Glutamatergic neuron (in vitro differentiated cells): ENCODE results near the gene AMHR2. TPM values are rescaled to one million over a fixed set of nuclear protein-coding genes. Genes with fewer than 3 reads are reported as not detected.
"Not testable (repeated sequence)": the region's sequence is repeated elsewhere in the genome, so short reads cannot be mapped to it uniquely, and the experiment has no call there.

Source experiments
- DNase-seq: peaks from one replicate; pipeline ENCODE4 v3.0.0; 2022
- H3K27ac Mint-ChIP-seq: one replicate; pipeline ENCODE4 v1.8.0; 2020; ENCODE audit warnings: mild to moderate bottlenecking, mixed read lengths, inconsistent platforms; ENCODE audit not compliant: unreplicated experiment
- H3K27me3 Mint-ChIP-seq: one replicate; pipeline ENCODE4 v1.8.0; 2020; ENCODE audit warnings: mild to moderate bottlenecking, moderate library complexity, mixed read lengths, inconsistent platforms; ENCODE audit not compliant: unreplicated experiment
- H3K36me3 Mint-ChIP-seq: one replicate; pipeline ENCODE4 v1.8.0; 2020; ENCODE audit warnings: mild to moderate bottlenecking, mixed read lengths, inconsistent platforms; ENCODE audit not compliant: unreplicated experiment
- H3K4me1 Mint-ChIP-seq: one replicate; pipeline ENCODE4 v1.8.0; 2020; ENCODE audit warnings: mild to moderate bottlenecking, low read depth, mixed read lengths, inconsistent platforms; ENCODE audit not compliant: unreplicated experiment
- H3K4me3 Mint-ChIP-seq: one replicate; pipeline ENCODE4 v1.8.0; 2020; ENCODE audit warnings: mild to moderate bottlenecking, mixed read lengths, inconsistent platforms; ENCODE audit not compliant: unreplicated experiment
- H3K9me3 Mint-ChIP-seq: one replicate; pipeline ENCODE4 v1.8.0; 2020; ENCODE audit warnings: mild to moderate bottlenecking, moderate library complexity, mixed read lengths, inconsistent platforms; ENCODE audit not compliant: unreplicated experiment
- CTCF ChIP-seq: fragments of 200-600 bp; sonication (generic); IDR thresholded peaks from one replicate; pipeline ENCODE4 v1.5.0; 2021; ENCODE audit not compliant: partially characterized antibody, unreplicated experiment
- total RNA-seq: library from RNA; stranded (reverse); fragmentation: NEBNext Ultra II Directional; extraction: Animal tissue kit (Norgen Biotek cat#: 25700); gene quantifications from one replicate; pipeline ENCODE4 v1.2.1, GENCODE V29; 2021; ENCODE audit not compliant: unreplicated experiment

AMHR2 gene
- total RNA-seq, 1 donor from 2014 or later, result not detected

- DNase-seq, result peak; percentile 98
- Mint-ChIP-seq H3K27ac (peak within 1 kb of the TSS; percentile 100), H3K4me3 (peak within 1 kb of the TSS; percentile 95), H3K9me3 (peaks cover 5% of the 10 kb centered on the region), H3K4me1 (peaks cover 7% of the 10 kb centered on the region), H3K36me3 (no peaks in the 10 kb centered on the region), H3K27me3 (peaks cover 6% of the 10 kb centered on the region)
- TF ChIP-seq CTCF, result no peak
These were observed 17.6 kb downstream of the AMHR2 start, which contains the start of gene PRR13 for GRCh38 chr12:53441040-53441833. Gene PRR13 (plus strand): TSS chr12:53441734. CDS start chr12:53442715, 981 bp downstream.

DNA sequence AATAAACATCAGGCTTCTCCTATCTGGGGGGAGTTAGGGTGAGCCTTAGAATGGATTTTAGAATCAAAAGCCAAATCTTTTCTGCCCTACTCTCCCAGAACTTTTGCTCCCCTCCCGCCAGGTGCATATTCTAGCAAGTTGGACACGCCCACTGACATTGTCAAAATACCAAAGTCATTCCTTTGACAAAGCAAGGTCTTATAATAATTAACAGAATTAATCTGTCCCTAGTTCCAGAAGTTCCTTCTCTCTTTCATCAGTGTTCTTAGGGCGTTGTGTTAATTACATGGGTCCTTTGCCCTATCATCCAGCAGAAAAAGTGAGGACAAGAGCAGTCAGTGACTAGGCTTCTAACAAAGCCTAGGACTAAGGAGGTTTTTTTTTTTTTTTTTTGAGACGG is 20.3 kb downstream of the AMHR2 start:
- Mint-ChIP-seq H3K36me3 (no peaks in the 10 kb centered on the region), H3K27ac (no peak overlapping the region), H3K9me3 (peaks cover 3% of the 10 kb centered on the region), H3K27me3 (peaks cover 6% of the 10 kb centered on the region), H3K4me3 (peak overlapping the region; percentile 64), H3K4me1 (peaks cover 7% of the 10 kb centered on the region)
- DNase-seq, result no peak
- TF ChIP-seq CTCF, result no peak

DNA sequence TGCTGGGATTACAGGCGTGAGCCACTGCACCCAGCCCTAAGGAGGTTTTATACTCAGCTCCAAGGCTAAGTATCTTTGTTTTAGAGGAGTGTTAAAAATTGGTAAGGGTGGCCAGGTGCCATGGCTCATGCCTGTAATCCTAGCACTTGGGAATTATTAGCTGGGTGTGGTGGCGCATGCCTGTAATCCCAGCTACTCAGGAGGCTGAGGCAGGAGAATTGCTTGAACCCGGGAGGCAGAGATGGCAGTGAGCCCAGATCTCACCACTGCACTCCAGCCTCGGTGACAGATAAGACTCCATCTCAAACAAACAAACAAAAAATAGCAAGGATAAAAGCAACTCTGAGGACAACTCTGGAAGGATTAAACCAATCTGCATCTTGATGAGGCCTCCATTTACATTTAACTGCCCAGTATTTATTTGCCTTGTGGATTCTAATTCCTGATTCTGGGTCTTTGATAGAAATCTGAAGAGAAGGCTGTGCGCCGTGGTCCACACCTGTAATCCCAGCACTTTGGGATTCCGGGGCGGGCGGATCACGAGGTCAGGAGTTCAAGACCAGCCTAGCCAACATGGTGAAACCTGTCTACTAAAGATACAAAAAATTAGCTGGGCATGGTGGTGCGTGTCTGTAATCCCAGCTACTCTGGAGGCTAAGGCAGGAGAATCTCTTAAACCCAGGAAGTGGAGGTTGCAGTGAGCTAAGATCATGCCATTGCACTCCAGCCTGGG is 21.1 kb downstream of the AMHR2 start:
- H3K9me3 Mint-ChIP-seq, DNase-seq, H3K4me3 Mint-ChIP-seq, H3K27me3 Mint-ChIP-seq, H3K27ac Mint-ChIP-seq, H3K36me3 Mint-ChIP-seq, H3K4me1 Mint-ChIP-seq: not testable (repeated sequence)

- Mint-ChIP-seq H3K9me3 (peaks cover 6% of the 10 kb centered on the region), H3K36me3 (no peaks in the 10 kb centered on the region), H3K27me3 (peaks cover 7% of the 10 kb centered on the region), H3K4me1 (peaks cover 18% of the 10 kb centered on the region), H3K27ac (no peak overlapping the region), H3K4me3 (no peak overlapping the region)
- no peak for DNase-seq
- no peak for TF ChIP-seq CTCF
These were observed 27.3 kb downstream of the AMHR2 start for GRCh38 chr12:53450936-53451335.

DNA sequence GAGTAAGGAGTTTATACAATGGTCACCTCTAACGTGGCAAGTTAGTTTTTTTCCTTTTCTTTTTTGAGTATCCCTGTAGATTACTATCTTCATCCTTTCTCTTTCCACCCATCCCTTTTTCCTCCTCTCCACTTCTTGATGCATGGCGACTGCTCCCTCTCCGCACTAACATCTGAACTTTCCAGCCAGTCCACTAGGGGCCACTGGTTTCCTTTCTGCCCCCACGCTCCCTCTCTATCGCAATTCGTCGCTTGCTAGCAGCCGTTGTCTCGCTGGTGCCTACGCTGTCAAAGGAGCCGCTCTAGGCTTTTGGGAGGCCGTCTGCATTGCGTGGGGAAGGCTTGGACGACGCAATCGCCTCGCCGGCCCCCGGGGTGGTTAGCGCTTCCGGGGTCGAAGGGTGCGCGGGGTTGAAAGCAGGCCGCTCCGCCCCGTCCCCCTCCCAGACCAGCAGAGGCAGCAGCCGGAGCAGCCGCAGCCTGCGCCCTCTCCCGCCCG is 28.1 kb downstream of the AMHR2 start, which contains the start of gene PCBP2:
TSS of gene PCBP2 (plus strand) at position 442 of the 498 bp plus-strand sequence. CDS start 2,699 bp downstream, outside the sequence.
- peak within 1 kb of the TSS; percentile 96 for H3K27ac Mint-ChIP-seq
- peaks cover 18% of the 10 kb centered on the region for H3K4me1 Mint-ChIP-seq
- peaks cover 6% of the 10 kb centered on the region for H3K9me3 Mint-ChIP-seq
- H3K4me3 Mint-ChIP-seq, result peak within 1 kb of the TSS; percentile 93
- H3K27me3 Mint-ChIP-seq, result peaks cover 7% of the 10 kb centered on the region
- DNase-seq, result peak; percentile 97
- TF ChIP-seq CTCF, result peak; percentile 79
- no peaks in the 10 kb centered on the region for H3K36me3 Mint-ChIP-seq
